ENCODE data around the gene LAMA3.

The LAMA3 gene

GRCh38 chr18:23827681-23828080, 138.4 kb downstream of the LAMA3 start:
- no peak for DNase-seq

GRCh38 chr18:23828426-23828825, 139.2 kb downstream of the LAMA3 start:
- peak; percentile 77 to 85 for DNase-seq

GRCh38 chr18:23832911-23833310, 143.7 kb downstream of the LAMA3 start:
- no peak for DNase-seq

GRCh38 chr18:23833714-23834113, 144.5 kb downstream of the LAMA3 start:
- no peak for DNase-seq

GRCh38 chr18:23835091-23835490, 145.8 kb downstream of the LAMA3 start:
- DNase-seq: no peak

GRCh38 chr18:23835506-23835905, 146.3 kb downstream of the LAMA3 start:
- DNase-seq: no peak

- DNase-seq: peak in 1 of 2 donors; percentile 33
Measured at GRCh38 chr18:23837591-23837990, 148.3 kb downstream of the LAMA3 start.

GRCh38 chr18:23838233-23838632, 149.0 kb downstream of the LAMA3 start:
- no peak for DNase-seq

- no peak for DNase-seq
Measured at GRCh38 chr18:23838801-23839366, 149.6 kb downstream of the LAMA3 start.

- no peak for DNase-seq
Measured at GRCh38 chr18:23842305-23842704, 153.1 kb downstream of the LAMA3 start.

GRCh38 chr18:23844991-23845680, 155.9 kb downstream of the LAMA3 start:
- no peak for DNase-seq

GRCh38 chr18:23845988-23846630, 156.9 kb downstream of the LAMA3 start:
- DNase-seq: no peak

- DNase-seq: no peak
Measured at GRCh38 chr18:23847321-23847986, 158.2 kb downstream of the LAMA3 start.

GRCh38 chr18:23849141-23849540, 159.9 kb downstream of the LAMA3 start:
- no peak for DNase-seq

- DNase-seq: no peak
Measured at GRCh38 chr18:23850215-23850614, 161.0 kb downstream of the LAMA3 start.

GRCh38 chr18:23851470-23852002, 162.3 kb downstream of the LAMA3 start:
- no peak for DNase-seq

- no peak for DNase-seq
Measured at GRCh38 chr18:23852236-23853045, 163.2 kb downstream of the LAMA3 start.

GRCh38 chr18:23853448-23854195, 164.4 kb downstream of the LAMA3 start:
- DNase-seq: no peak

- DNase-seq: no peak
Measured at GRCh38 chr18:23855721-23856120, 166.5 kb downstream of the LAMA3 start.

- no peak for DNase-seq
Measured at GRCh38 chr18:23856466-23857163, 167.4 kb downstream of the LAMA3 start.

- DNase-seq: no peak
Measured at GRCh38 chr18:23857164-23857552, 167.9 kb downstream of the LAMA3 start.
